Cerebellar nuclear complex (tissue), 1 donor: ENCODE data around the gene UNC79.

Experiments
- DNase-seq, 2 experiments: peaks; one replicate each; lab custom pipeline; 2025; lab: John Stamatoyannopoulos, UW

UNC79 gene

GRCh38 chr14:93663317-93663716 lies 232.6 kb downstream of the UNC79 start:
- no peak for DNase-seq

DNA sequence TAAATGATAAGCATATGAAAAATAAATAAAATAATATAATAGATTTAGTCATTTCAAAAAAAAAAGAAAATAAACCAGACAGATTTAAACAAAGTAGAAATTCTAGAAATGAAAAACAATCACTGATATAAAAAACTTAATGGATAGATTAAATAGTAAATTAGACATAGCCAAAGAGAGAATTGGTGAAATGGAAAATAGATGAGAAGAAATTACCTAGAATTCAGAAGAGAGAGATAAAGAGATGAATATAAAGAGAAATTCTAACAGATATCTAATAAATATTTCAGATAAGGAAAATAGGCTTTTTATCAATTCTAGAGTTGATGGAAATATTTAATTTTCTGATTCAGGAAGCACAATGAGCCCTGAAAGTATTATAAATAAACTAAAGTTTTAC lies 234.4 kb downstream of the UNC79 start:
- DNase-seq, result no peak

- DNase-seq, result no peak
Measured at GRCh38 chr14:93669632-93670031, 238.9 kb downstream of the UNC79 start.

DNA sequence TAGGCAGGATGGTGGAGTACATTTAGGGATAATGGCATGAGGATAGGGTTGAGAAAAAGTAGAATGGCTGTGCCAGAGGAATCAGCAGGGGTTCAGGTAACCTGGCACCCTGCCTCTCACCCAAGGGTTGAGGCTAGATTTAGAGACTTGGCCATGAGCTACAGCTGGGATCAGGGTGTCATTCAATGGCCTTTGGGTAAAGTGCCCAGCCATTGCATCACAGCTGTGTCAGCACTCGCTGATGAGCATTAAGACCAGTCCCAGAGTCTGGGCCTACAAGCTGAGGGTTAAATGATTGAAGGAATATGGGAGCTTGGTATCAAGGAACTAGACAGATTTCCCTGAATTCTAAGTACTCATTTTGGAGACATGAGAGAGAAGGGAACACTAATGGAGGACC lies 243.6 kb downstream of the UNC79 start:
- DNase-seq, result no peak

GRCh38 chr14:93675651-93676050 lies 244.9 kb downstream of the UNC79 start:
- no peak for DNase-seq

GRCh38 chr14:93676416-93676958 lies 245.7 kb downstream of the UNC79 start:
- no peak for DNase-seq

- DNase-seq, result no peak
Measured at GRCh38 chr14:93682459-93682858, 251.7 kb downstream of the UNC79 start.

GRCh38 chr14:93683226-93683625 lies 252.5 kb downstream of the UNC79 start:
- DNase-seq, result no peak

DNA sequence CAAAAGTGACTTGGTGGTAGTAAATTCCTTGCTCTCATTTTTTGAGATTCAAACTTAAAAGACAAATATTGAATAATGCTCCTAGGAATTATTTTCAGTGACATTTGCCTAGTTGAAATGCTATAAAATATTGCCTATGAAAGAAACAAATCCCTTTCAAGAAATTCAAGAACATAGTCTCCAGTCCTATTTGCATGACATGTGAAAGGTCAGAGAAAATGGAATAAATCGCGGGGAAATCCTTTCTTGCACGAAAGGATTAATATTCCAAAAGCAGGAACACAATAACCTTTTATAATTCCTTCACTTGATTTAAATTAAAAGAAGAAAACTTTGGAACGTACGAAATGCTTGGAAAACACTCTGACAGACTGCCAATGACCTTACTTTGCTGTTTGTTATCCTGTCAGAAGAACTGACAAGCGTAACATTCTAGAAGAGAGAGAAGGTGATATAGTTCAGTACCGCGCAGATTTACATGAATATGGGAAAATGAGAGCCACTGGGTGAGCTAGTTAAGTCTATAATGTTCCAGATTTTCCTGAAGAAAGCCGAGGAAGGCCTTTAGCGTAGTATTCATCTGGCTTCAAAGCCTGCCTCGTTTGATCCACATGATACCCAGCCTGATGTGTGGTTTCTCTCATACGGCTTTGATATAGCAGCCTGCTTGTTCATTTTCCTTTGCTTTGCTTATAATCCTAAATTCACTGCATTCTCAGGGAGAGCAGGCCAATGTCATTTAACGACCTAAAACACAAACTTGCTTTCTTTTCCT lies 254.6 kb downstream of the UNC79 start:
- no peak for DNase-seq

DNA sequence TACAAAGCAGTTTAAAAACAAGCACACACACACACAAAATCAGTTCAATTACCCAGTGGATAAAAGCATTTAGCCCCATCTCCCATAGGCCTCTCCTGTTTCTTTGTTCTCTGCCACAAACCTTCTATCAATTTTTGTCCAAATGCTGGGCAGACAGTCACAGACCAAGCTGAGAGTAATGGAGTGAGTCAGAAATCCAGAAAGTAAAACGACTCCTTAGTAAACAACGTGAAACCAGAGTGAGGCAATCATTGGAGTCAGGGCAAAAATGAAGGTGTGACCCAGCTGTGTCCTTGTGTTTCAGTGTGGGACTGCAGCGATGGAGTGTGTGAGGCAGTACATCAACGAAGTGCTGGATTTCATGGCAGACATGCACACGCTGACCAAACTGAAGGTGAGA lies 255.5 kb downstream of the UNC79 start:
- no peak for DNase-seq

DNA sequence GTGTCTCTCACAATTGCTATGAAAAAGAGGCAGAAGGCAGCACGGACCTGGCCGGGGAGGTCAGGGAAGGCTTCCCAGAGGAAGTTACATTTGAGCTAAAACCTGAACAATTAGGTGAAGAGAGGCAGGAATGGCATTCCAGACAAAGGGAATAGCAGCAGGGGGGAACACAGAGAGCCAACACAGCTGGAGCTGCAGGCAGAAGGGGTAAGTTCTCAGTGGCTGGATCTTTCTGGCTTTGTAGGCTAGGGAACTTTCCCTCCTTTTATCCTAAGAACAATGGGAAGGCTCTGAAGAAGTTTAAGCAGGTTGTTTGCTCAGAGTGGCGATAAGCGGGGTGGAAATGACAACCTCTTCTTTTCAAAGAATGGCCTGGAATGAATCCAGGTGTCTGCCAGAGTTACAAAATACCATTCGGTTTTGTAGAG lies 257.5 kb downstream of the UNC79 start:
- no peak for DNase-seq

- DNase-seq, result no peak
Measured at GRCh38 chr14:93688820-93689219, 258.1 kb downstream of the UNC79 start.

DNA sequence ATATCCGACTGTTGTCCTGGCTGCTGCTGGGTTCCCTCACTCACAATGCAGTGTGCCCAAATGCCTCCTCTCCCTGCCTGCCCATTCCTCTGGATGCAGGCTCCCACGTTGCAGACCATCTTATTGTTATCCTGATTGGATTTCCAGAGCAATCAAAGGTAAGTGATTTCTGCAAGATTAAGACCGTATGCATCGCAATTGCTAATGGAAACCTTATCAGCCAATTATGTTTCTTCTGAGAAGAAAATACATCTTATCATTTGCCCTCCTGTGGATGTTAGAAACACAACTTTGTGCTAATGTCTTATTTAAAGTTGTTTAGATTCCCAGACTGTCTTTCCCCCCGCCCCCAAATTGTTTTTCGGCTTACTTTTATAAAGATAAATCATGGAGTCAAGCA lies 259.4 kb downstream of the UNC79 start:
- DNase-seq, result no peak

DNA sequence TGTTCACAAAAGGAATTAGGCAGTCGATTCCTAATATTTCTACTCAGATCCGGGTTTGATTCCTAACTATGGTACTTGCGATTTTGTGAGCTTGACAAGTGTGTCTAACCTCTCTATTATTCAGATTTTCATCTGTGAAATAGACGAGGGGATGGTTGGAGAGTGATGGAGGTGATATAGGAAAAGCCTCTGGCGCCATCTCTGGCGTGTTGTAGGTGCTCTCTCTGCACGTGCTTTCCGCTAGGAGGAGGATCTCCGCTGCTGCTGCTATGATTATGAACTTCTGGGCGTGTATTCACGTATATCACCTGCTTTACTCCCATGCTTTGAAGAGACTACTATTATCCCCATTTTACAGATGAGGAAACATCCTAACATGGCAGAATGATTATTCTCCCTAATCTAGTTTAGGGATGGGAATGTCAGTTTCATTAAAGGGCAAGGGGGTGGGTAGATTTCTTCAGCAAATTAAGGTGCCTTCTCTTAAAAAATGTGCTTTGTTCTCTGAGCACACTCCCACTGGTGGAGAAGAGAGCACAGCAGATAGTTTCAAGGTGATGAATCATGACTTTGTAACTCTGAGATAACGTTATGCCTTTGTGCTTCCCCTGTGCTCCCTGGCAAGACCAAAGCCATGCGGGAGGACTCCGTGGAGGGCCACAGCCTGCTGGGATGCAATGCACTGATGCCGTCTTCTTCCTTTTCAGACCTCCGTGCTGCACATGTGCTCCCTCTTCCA lies 260.5 kb downstream of the UNC79 start:
- no peak for DNase-seq

GRCh38 chr14:93693914-93694313 lies 263.2 kb downstream of the UNC79 start:
- DNase-seq, result no peak

DNA sequence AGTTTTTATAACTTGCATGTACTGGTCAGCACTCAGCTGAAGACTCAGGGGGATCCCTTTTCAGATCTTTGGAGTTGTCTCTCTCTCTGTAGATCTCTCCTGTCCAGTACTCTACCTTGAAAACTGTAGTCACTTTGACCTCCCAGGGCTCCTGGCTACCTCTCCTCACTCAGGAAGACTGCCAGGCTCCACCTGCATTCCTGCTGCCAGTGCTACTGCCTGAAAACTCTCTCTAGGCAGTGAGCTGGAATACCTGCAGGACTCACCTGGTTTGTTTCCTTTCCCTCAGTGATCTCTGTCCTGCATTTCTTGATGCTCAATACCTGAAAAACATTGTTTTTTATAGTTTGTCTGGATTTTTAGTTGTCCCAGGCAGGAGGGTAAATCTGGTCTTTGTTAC lies 270.2 kb downstream of the UNC79 start:
- no peak for DNase-seq

- no peak for DNase-seq
Measured at GRCh38 chr14:93701562-93701961, 270.8 kb downstream of the UNC79 start.

DNA sequence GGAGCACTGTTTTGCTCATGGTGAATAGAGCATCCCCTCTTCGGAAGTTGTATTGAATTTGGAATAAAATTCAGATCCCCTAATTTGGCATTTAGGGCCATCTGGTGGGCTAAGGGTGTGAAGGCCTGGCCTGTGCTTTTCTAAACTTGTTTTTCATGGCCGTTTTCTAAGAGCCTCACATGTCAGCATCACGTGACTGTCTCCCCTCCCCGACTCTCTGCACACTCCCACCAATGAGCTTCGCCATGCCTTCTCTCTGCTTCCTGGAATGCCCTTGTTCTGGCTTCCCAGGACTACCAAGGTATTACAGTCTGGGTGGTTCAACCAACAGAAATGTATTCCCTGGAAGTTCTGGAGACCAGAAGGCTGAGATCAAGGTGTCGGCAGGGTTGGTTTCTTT lies 272.2 kb downstream of the UNC79 start:
- DNase-seq, result no peak

DNA sequence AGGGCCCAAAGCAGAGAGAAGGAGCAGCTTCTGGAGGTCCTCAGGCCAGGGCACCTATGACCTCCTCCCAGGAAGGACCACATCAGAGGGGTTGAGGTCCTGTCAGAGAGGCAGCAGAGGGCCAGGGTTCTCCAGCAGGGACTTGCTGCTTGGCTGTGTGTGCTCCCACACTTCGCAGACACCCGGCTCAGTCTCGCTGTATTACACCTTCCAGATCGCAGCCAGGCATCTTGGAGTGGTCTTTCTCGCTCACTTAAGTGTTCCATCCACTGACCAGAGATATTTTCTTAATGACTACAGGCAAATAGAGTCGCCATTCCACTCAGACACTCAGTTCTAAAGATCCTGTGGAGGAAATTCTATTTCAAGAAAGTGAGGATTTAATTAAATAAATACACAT lies 273.2 kb downstream of the UNC79 start:
- DNase-seq, result no peak

DNA sequence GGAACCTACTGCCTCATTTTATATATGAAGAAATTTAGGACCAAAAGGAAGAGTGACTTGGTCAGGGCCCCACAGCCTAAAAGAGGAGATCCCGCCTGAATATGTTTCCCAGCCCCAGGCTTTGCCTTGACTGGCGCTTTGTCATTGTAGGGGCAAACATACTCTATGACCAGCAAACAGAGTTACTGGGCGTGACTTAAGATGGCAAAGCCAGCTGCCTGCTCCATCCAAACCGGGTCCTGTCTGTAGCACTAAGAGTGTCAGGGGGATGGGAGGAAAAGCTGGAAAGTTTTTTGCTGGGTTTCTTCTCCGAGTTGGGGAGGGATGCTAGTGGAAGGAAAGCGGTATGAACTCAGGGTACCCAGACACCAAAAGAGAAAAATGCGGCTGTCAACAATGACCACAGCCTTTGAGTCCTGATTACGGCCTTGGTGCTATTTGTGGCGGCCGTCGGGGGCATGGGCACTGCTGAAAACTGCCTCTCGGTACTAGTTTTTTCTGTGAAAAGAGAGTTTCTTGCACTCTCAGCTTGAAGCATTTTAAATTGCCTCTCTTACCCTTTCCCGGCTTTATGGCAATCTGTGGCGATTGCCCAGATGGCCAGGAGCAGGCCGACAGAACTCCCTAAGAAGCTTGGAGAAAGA lies 274.9 kb downstream of the UNC79 start:
- no peak for DNase-seq

DNA sequence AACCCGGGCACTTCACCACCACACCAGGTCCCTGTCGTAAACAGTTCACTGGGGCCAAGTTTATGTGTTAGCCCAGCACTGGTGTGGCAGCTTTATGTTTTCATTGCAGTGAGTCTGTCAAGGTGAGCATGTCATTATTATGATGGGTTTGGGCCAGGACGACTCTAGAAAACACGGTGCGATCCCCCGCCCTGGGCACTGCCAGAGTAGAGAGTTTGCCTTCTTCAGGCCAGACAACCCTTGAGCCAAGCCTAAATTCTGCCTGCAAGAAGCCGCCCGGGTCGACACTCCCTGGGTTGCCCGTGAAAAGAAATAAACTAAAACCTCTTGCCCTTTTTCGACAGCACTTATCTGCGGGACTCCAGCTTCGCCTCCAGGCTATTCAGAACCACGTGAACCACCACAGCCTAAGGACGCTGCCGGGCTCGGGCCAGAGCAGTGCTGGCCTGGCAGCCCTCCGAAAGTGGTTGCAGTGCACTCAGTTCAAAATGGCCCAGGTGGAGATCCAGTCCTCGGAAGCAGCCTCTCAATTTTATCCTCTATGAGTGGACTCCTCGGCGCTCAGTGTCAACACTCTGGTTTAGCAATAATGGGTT lies 275.7 kb downstream of the UNC79 start:
- no peak for DNase-seq

- DNase-seq, result no peak
Measured at GRCh38 chr14:93707475-93707874, 276.7 kb downstream of the UNC79 start.
